Small intestine (tissue), 16 donors: Measurements from ENCODE around the gene SSH2. TPM values are rescaled to one million over a fixed set of nuclear protein-coding genes. Genes with fewer than 3 reads are reported as not detected.

ENCODE experiments used
- DNase-seq, 2 donors: peaks; one replicate each; pipeline versions ENCODE4 v3.0.0 to v3.0.0-alpha.2; 2013
- FAIRE-seq: peaks from 2 replicates; lab custom pipeline; 2012; peaks lifted over from hg19 to GRCh38; lab: Jason Lieb, UNC
- H3K27ac ChIP-seq, 3 donors: one replicate each; pipeline ENCODE4 v1.5.1; 2013; ENCODE audit warnings: low read length in 2 of 3, mild to moderate bottlenecking in 2 of 3, control low read depth in 1 of 3, inconsistent platforms in 1 of 3, low read depth in 1 of 3, moderate library complexity in 1 of 3
- H3K27me3 ChIP-seq, 3 donors: one replicate each; pipeline ENCODE4 v1.6.1; 2013; ENCODE audit warnings: low read length in 3 of 3, inconsistent platforms in 1 of 3; ENCODE audit not compliant: control insufficient read depth in 3 of 3, insufficient read depth in 3 of 3
- H3K36me3 ChIP-seq, 3 donors: one replicate each; pipeline ENCODE4 v1.6.1; 2013; ENCODE audit warnings: low read length in 3 of 3, inconsistent platforms in 1 of 3, low read depth in 1 of 3, mild to moderate bottlenecking in 1 of 3, moderate library complexity in 1 of 3; ENCODE audit not compliant: control insufficient read depth in 3 of 3, insufficient read depth in 2 of 3
- H3K4me1 ChIP-seq, 3 donors: one replicate each; pipeline ENCODE4 v1.6.1; 2013; ENCODE audit warnings: low read length in 2 of 3, inconsistent platforms in 1 of 3, low read depth in 1 of 3, mild to moderate bottlenecking in 1 of 3, moderate library complexity in 1 of 3; ENCODE audit not compliant: control insufficient read depth in 3 of 3, insufficient read depth in 2 of 3
- H3K4me3 ChIP-seq, 3 donors: one replicate each; pipeline ENCODE4 v1.5.1; 2013; ENCODE audit warnings: low read length in 3 of 3, control low read depth in 1 of 3, inconsistent platforms in 1 of 3, low read depth in 1 of 3, mild to moderate bottlenecking in 1 of 3, moderate library complexity in 1 of 3
- H3K9me3 ChIP-seq, 2 donors: one replicate each; pipeline ENCODE4 v1.6.1; 2013; ENCODE audit warnings: low read depth in 1 of 2, low read length in 1 of 2; ENCODE audit not compliant: control insufficient read depth in 2 of 2, insufficient read depth in 1 of 2
- WGBS, 3 donors: extraction: QIAGEN DNeasy Blood & Tissue Kit; methylation state at CpG; one replicate each; pipeline ENCODE4 v1.1.7; 2013; 5-methylcytosine and 5-hydroxymethylcytosine counted together
- long read RNA-seq, 10 donors: transcript quantifications; one replicate each; lab custom pipeline, GENCODE V29; 2026
- polyA plus RNA-seq, 4 donors: library from polyadenylated mRNA; stranded (reverse) in 3 of 4; unstranded in 1 of 4; fragments of 200-250 nt in 3 of 4; fragments of 120-200 nt in 1 of 4; gene quantifications; one replicate each; pipeline versions ENCODE4 v1.2.1 to v1.2.3, GENCODE V29; 2013
- donor health status: healthy with polysubstance abuse.
- donor health status: control.
- donor health status: control.
- donor health status: Bipolar disorder and iron deficiency.
- donor health status: healthy.

Gene SSH2
- polyA plus RNA-seq, result 10 to 100 TPM; 11.6 to 18.9 (median 13.6) TPM
- long read RNA-seq, donor 1, result 0 reads
- long read RNA-seq, donor 2, partial matches to known transcripts, result 0 of 4 reads
- long read RNA-seq, donor 2, other reads (novel, unspliced or antisense), result 0 of 4 reads
- long read RNA-seq, donor 3, transcript SSH2-211 (2 exons, 570 nt), result major isoform, 5 of 5 reads
- long read RNA-seq, donor 3, partial matches to known transcripts, result 0 of 5 reads
- long read RNA-seq, donor 3, other reads (novel, unspliced or antisense), result 0 of 5 reads
- long read RNA-seq, donor 4, result 0 reads
- long read RNA-seq, donor 5, partial matches to known transcripts, result 0 of 2 reads
- long read RNA-seq, donor 5, other reads (novel, unspliced or antisense), result 0 of 2 reads
- long read RNA-seq, donor 6, full-length matches to known transcripts, result 9 of 9 reads
- long read RNA-seq, donor 6, partial matches to known transcripts, result 0 of 9 reads
- long read RNA-seq, donor 6, other reads (novel, unspliced or antisense), result 0 of 9 reads
- long read RNA-seq, donor 7, transcript SSH2-211 (2 exons, 570 nt), result major isoform, 12 of 13 reads
- long read RNA-seq, donor 7, partial matches to known transcripts, result 0 of 13 reads
- long read RNA-seq, donor 7, other reads (novel, unspliced or antisense), result 0 of 13 reads
- long read RNA-seq, donor 8, partial matches to known transcripts, result 0 of 1 reads
- long read RNA-seq, donor 8, other reads (novel, unspliced or antisense), result 0 of 1 reads
- long read RNA-seq, donor 9, partial matches to known transcripts, result 0 of 2 reads
- long read RNA-seq, donor 9, other reads (novel, unspliced or antisense), result 0 of 2 reads
- long read RNA-seq, donor 10, transcript SSH2-211 (2 exons, 570 nt), result major isoform, 8 of 8 reads
- long read RNA-seq, donor 10, partial matches to known transcripts, result 0 of 8 reads
- long read RNA-seq, donor 10, other reads (novel, unspliced or antisense), result 0 of 8 reads

GRCh38 chr17:29929533-29930408 is at the start of gene SSH2:
Gene SSH2 (minus strand): TSS chr17:29930228. CDS start chr17:29930000, 228 bp downstream.
- FAIRE-seq, result no peak

GRCh38 chr17:29977836-29978235 is 47.8 kb upstream of the SSH2 start:
- Histone ChIP-seq H3K36me3 (no peaks in the 10 kb centered on the region), H3K4me1 (peaks cover 0 to 3% (median 0%) of the 10 kb centered on the region in 3 donors), H3K4me3 (no peak overlapping the region), H3K9me3 (no peaks in the 10 kb centered on the region), H3K27ac (no peak overlapping the region), H3K27me3 (no peaks in the 10 kb centered on the region)
- WGBS, 3 donors, result 57 to 73% (median 61%) methylated on average over 1 of the region's 1 CpG
- DNase-seq, result no peak
- FAIRE-seq, result no peak

More at GRCh38 chr17:29929533-29930408, at the start of gene SSH2:
- 0 to 1% (median 0%) methylated on average over 44 to 70 of the region's 71 CpGs for WGBS, 3 donors
- peak within 1 kb of the TSS; percentile 84 to 92 (median 84) for H3K27ac ChIP-seq
- H3K36me3 ChIP-seq, result no peaks in the 10 kb centered on the region
- DNase-seq, result peak; percentile 94 to 96
- H3K4me1 ChIP-seq, result peaks cover 2 to 4% (median 3%) of the 10 kb centered on the region in 3 donors
- no peaks in the 10 kb centered on the region for H3K9me3 ChIP-seq
- no peaks in the 10 kb centered on the region for H3K27me3 ChIP-seq
- H3K4me3 ChIP-seq, result peak within 1 kb of the TSS; percentile 67 to 89 (median 85)

DNA sequence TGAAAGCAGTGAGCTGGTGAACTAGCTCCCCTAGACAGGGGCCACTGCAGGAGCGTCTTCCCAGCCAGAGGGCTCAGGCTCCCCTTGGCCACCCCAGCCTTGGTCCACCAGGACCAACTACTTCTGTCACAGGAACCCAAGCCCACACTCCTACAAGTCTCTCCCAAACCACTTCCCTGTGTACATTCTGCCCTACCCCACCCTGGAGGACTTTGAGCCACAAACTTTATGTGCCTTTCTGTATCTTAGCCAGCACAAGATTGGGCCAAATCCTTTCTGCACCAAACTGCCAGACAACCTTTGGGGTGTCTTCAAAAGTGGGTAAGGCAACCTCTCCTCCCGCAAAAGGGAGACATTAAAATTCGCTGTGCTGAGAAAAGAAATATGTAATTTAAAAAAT is 43.0 kb upstream of the SSH2 start:
- Histone ChIP-seq H3K27me3 (no peaks in the 10 kb centered on the region), H3K4me1 (peaks cover 0 to 4% (median 0%) of the 10 kb centered on the region in 3 donors), H3K27ac (no peak overlapping the region), H3K36me3 (no peaks in the 10 kb centered on the region), H3K9me3 (no peaks in the 10 kb centered on the region), H3K4me3 (no peak overlapping the region)
- FAIRE-seq (no peak), DNase-seq (peak; percentile 44 to 71)
- WGBS, 3 donors, result 33 to 73% (median 61%) methylated on average over 3 of the region's 3 CpGs

DNA sequence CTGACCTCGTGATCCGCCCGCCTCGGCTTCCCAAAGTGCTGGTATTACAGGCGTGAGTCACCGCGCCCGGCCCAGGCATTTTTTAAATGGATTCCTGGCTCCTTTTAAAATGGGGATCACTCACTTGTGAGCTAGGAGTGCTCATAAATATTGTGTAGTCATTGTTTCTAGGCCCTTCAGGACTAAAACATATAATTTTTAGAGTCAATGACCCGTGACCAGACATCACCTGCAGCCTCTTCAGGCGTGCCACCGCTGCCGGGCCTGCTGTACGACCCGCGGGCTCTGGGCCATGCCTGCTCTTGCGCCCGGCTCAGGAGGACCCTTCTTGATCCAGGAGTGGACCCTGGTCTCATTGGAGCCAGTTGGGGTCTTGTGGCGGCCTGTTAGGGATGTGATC is 42.2 kb upstream of the SSH2 start:
- H3K27me3 ChIP-seq, result no peaks in the 10 kb centered on the region
- FAIRE-seq (no peak), DNase-seq (no peak)
- H3K36me3 ChIP-seq, result no peaks in the 10 kb centered on the region
- no peak overlapping the region for H3K4me3 ChIP-seq
- WGBS, 3 donors, result 95 to 96% (median 96%) methylated on average over 18 of the region's 18 CpGs
- H3K27ac ChIP-seq, result no peak overlapping the region
- H3K4me1 ChIP-seq, result peaks cover 0 to 4% (median 0%) of the 10 kb centered on the region in 3 donors
- H3K9me3 ChIP-seq, result no peaks in the 10 kb centered on the region

GRCh38 chr17:29968271-29968670 is 38.2 kb upstream of the SSH2 start:
- Histone ChIP-seq H3K36me3 (no peaks in the 10 kb centered on the region), H3K27me3 (no peaks in the 10 kb centered on the region), H3K4me1 (peaks cover 0 to 4% (median 0%) of the 10 kb centered on the region in 3 donors), H3K4me3 (no peak overlapping the region), H3K9me3 (no peaks in the 10 kb centered on the region), H3K27ac (no peak overlapping the region)
- WGBS, 3 donors, result 86 to 90% (median 87%) methylated on average over 5 of the region's 5 CpGs
- no peak for FAIRE-seq
- DNase-seq, result no peak

DNA sequence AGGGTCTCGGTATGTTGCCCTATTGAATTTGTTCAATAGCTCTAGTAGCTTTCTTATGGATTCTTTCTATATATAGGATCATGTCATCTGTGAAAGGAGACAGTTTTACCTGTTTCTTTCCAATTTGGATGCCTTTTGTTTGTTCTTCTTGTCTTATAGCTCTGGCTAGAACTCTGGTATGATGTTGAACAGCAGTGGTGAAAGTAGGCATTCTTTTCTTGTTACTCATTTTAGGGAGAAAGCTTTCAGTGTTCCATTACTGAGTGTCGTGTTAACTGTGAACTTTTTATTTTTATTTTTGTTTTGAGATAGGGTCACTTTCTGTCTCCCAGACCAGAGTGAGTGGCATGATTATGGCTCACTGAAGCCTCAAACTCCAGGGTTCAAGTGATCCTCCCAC is 32.6 kb upstream of the SSH2 start:
- FAIRE-seq, result no peak
- WGBS, 3 donors, result 93 to 98% (median 97%) methylated on average over 2 of the region's 2 CpGs

GRCh38 chr17:29959658-29960337 is 29.8 kb upstream of the SSH2 start:
- Histone ChIP-seq H3K4me3 (no peak overlapping the region), H3K9me3 (peaks cover 0 to 8% of the 10 kb centered on the region in 2 donors), H3K36me3 (no peaks in the 10 kb centered on the region), H3K27ac (no peak overlapping the region), H3K27me3 (no peaks in the 10 kb centered on the region), H3K4me1 (no peaks in the 10 kb centered on the region)
- 65 to 86% (median 76%) methylated on average over 4 of the region's 4 CpGs for whole genome bisulfite sequencing, 3 donors
- FAIRE-seq (no peak), DNase-seq (no peak)

More for the DNA sequence above, 32.6 kb upstream of the SSH2 start:
- no peak for DNase-seq
- no peaks in the 10 kb centered on the region for H3K4me1 ChIP-seq
- peaks cover 0 to 3% of the 10 kb centered on the region in 2 donors for H3K9me3 ChIP-seq
- no peak overlapping the region for H3K27ac ChIP-seq
- H3K27me3 ChIP-seq, result no peaks in the 10 kb centered on the region
- H3K4me3 ChIP-seq, result no peak overlapping the region
- no peaks in the 10 kb centered on the region for H3K36me3 ChIP-seq
